22Rv1 (cell line): ENCODE results near the gene B4GALT6.

Experiments
- H3K27ac ChIP-seq: fragments of 450-650 bp; 2 replicates; pipeline ENCODE4 v1.5.1; 2017
- ZFX ChIP-seq: fragments of 450-650 bp; IDR thresholded peaks from 2 replicates; pipeline ENCODE4 v1.6.1; 2017; ENCODE audit warnings: antibody characterized with exemption, borderline replicate concordance
- TF ChIP-seq, protein P1 (sequence below): fragments of 450-650 bp; IDR thresholded peaks from 2 replicates; pipeline ENCODE4 v1.5.1; 2017; ENCODE audit warnings: mild to moderate bottlenecking

The B4GALT6 gene

DNA sequence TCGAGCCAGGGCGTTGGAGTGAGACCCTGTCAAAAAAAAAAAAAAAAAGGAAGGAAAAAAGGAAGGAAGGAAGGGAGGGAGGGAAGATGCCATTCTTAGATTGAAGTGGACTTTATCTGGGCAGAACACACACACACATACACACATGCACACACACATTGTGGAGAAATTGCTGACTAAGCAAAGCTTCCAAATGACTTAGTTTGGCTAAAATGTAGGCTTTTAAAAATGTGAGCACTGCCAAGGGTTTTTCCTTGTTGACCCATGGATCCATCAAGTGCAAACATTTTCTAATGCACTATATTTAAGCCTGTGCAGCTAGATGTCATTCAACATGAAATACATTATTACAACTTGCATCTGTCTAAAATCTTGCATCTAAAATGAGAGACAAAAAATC lies 93.3 kb downstream of the B4GALT6 start:
- H3K27ac ChIP-seq = no peak overlapping the region
- TF ChIP-seq ZFX = no peak
- TF ChIP-seq, protein P1, sequence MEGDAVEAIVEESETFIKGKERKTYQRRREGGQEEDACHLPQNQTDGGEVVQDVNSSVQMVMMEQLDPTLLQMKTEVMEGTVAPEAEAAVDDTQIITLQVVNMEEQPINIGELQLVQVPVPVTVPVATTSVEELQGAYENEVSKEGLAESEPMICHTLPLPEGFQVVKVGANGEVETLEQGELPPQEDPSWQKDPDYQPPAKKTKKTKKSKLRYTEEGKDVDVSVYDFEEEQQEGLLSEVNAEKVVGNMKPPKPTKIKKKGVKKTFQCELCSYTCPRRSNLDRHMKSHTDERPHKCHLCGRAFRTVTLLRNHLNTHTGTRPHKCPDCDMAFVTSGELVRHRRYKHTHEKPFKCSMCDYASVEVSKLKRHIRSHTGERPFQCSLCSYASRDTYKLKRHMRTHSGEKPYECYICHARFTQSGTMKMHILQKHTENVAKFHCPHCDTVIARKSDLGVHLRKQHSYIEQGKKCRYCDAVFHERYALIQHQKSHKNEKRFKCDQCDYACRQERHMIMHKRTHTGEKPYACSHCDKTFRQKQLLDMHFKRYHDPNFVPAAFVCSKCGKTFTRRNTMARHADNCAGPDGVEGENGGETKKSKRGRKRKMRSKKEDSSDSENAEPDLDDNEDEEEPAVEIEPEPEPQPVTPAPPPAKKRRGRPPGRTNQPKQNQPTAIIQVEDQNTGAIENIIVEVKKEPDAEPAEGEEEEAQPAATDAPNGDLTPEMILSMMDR = no peak

DNA sequence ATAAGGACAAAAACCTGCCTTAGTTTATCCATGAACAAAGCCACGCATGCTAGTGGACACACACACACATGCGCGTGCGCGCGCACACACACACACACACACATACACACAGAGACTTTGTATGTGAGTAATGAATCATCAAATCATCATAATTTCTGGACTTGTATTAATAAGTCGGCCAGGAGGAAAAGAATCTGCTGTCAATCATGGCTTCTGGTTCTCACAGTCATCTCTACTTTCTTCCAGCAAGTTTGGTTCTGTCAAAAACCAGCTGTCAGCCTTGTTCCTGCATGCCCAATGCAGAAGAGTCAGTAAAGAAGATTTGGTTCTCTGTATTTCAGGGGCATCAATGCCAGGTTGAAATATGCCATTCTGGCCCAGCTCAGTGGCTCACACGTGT lies 93.8 kb downstream of the B4GALT6 start:
- H3K27ac ChIP-seq = no peak overlapping the region
- TF ChIP-seq, protein P1 = no peak
- TF ChIP-seq ZFX = no peak

DNA sequence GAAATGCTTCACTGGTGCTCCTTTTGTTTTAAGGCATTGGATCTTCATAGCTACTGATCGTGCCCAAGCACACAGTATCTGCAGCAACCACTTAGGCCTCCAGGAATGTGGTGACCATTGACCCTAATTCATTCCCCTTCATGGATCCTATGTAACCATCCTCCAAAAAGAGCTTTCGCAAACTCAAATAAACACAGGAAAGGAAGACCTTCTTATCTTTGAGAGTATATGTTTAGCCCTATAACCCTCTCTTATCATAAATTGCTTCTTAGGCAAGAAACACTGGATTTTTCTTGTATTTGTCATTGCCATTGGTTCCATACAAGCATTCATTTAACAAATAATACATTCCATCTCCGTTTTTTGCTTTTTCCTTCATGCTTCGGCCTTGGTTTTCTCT lies 96.9 kb downstream of the B4GALT6 start:
- H3K27ac ChIP-seq = no peak overlapping the region
- no peak for TF ChIP-seq ZFX
- TF ChIP-seq, protein P1 = no peak

DNA sequence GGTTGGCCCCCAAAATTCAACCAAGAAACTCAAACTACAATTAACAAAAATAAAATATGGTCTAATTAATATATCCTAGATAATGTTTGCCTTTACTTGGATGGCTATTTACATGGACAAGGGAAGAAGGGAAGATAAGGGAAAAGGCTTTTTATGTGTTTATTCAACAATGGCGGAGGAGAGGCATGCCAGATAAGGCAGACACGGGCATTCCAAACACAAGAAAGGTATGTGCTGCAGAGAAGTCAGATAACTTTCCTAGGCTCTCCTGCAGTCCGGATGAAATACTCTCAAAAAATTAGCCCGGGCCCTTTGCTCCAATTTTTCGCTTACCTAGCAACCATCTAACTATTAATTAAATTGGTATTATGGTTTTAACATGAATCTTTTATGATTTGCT lies 97.8 kb downstream of the B4GALT6 start:
- no peak overlapping the region for H3K27ac ChIP-seq
- TF ChIP-seq, protein P1 = no peak
- no peak for TF ChIP-seq ZFX

DNA sequence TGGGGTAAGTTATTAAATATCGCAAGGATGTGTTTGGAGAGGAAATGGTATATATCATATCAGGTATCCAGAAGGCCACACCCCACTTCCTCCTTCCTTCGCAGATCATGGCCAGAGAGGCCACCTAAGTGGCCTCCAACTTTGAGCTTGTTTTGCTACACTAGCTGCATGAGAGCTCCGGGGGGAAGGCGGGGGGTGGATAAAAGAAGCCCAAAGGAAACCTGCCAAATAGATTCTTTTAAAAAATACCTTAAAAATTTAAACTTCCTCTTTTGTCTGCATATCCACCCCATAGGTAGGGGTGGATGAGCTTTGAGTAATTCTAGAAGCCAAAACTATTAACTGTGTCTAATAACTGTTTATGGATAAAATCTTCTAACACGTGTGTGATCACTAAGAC lies 98.4 kb downstream of the B4GALT6 start:
- TF ChIP-seq, protein P1 = no peak
- TF ChIP-seq ZFX = no peak
- H3K27ac ChIP-seq = no peak overlapping the region

DNA sequence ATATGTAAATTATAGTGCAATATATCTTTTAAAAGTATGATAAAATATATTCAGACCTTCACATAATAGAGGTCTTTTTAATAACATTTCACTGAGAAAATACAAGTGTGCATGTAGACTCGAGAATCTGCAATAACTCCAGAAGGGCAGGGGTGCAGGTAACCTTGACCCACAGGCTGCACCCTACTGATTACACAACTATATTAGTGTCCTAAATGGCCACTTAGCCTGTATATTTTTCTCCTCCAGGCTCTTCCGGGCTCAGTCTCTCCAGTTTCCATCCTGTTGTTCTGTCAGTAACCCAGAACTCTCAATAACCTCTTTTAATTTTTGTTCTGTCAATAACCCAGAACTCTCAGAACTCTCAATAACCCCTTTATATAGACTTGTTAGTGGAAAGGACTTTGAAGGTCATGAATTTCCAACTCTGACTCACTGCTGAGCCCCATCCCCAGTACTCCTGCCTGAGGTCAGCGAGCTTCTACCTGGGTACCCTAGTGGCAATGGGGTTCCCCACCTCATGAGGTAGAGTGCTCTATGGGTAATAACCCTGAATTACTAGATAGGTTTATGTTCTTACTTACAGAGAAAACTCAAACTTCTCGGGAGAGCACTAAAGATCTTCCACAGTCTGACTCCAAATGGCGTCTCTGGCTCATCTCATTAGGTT lies 101.1 kb downstream of the B4GALT6 start:
- H3K27ac ChIP-seq = no peak overlapping the region
- TF ChIP-seq, protein P1 = no peak
- TF ChIP-seq ZFX = no peak

DNA sequence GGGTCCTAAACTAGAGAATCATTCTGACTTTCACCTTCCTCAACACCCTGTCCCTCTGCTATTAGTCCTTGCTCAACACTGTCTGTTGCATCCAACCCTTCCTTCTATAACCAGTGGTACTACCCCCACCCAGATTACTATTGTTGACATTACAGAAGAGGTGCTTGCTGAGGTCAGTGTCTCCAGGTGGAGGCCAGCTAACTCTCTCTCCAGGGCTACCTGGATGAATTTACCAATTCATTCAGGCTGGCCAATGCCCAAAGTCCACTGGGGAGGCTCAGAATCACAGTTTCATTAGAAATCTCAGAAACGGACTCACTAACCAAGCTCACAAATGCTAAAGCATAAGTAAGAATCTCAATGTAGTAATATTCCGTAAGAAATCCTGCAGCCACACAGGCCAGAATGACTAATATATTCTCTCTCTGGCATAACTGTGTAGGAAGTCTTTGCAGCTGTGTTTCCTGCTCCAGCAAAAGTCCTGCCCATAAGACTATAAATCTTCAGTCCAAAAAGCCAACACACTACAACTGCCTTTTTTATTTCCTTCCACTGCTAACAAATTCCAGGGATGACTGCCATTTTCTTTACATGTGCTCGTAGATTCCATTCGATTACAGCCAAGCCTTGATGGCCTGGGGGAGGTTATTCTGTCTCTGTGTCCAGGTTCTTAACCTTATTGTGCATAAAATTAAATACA lies 102.7 kb downstream of the B4GALT6 start:
- no peak for TF ChIP-seq ZFX
- TF ChIP-seq, protein P1 = no peak
- no peak overlapping the region for H3K27ac ChIP-seq
